ENCODE data around the gene DNAJA4.

DNAJA4 gene

GRCh38 chr15:78313383-78313782 lies 49.0 kb downstream of the DNAJA4 start:
- DNase-seq (ENCODE audit: low read depth in 2 of 3, low spot score in 2 of 3): no peak

GRCh38 chr15:78314181-78314581 lies 49.8 kb downstream of the DNAJA4 start:
- DNase-seq (ENCODE audit: low read depth in 2 of 3, low spot score in 2 of 3): no peak

DNA sequence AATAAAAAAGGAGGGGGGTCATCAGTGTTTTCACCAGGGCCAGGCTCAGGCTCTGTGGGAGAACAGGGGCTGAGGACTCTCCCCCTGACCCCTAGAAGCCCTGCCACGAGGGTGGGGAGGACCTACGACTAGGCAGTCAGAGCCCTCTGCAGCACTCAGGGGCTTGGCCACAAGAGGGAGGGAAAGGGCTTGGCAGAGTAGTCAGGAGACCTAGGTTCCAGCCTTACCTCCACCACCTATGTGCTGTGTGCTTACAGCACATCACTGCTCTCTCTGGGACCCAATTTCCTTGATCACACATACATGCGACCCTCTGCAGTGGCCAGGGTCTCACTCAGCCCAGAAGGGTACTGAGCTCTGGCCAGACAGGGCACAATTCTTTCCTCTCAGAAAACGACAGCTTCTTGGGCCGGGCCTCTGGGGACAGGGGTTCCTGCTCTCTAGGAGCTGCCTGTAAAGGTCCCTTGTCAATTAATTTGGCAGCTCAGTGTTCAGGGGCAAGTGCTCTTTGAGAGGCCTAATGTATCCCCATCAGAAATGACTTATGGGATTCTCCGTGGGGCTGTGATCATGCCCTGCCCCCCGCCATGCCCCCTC lies 51.4 kb downstream of the DNAJA4 start:
- no peak for DNase-seq (ENCODE audit: low read depth in 2 of 3, low spot score in 2 of 3)

DNA sequence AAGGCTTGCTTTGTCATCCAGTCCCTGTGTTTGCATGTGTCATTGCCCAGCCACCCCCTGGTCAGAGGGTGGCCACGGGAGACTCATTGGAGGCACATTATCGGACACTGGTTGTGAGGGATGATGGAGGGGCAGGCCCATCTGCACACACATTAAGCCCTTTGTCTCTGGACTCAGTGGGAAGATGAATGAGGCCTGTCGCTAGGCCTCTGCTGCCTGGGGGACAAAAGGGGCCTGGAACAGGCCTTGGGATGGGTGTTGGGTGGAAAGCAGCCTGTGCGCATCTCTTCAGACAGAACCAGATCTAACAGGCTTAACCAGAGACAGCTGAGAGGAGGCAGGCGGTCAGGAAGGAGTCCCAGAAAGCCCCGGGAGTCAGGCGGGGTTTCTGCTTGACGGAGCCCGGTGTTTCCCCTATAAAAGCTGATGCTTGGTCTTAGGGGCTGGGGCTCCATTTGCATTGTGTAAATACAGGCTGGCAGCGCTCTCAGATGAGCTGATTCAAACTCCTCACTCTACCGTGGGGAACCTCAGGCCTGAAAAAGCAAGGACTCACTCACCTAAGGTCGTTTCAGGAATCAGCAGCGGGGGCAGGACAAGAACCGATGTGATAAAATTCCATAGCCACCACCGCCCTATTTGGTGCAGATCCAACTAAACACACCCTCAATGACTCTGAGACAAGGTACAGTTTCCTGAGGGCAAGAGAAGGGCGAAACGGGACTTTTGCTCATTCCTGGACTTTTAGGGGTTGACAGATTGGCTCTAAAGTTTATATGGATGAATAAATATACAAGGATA lies 52.1 kb downstream of the DNAJA4 start:
- no peak for DNase-seq (ENCODE audit: low read depth in 2 of 3, low spot score in 2 of 3)

GRCh38 chr15:78317145-78317836 lies 52.9 kb downstream of the DNAJA4 start:
- DNase-seq (ENCODE audit: low read depth in 2 of 3, low spot score in 2 of 3): no peak

GRCh38 chr15:78319588-78319987 lies 55.2 kb downstream of the DNAJA4 start:
- no peak for DNase-seq (ENCODE audit: low read depth in 2 of 3, low spot score in 2 of 3)

DNA sequence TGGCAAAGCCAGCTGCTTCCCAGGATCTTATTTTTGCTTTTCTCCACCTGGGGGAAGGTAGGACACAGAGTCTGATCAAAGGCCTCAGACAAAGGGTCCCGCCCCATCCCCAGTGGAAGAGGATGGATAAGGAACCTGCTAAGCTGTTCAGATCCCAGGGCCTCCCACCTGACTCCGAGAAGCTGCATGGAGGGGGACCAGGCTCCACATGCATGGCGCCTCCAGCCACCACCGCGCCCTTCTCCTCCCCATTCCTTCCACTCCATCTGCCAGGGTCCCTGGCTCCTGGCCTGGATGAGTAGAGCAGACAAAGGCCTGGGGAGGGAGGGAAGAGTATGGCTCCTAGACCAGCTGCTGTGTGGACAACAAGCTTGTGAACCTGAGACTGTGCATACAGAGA lies 55.8 kb downstream of the DNAJA4 start:
- no peak for DNase-seq (ENCODE audit: low read depth in 2 of 3, low spot score in 2 of 3)

GRCh38 chr15:78321041-78321570 lies 56.7 kb downstream of the DNAJA4 start:
- DNase-seq (ENCODE audit: low read depth in 2 of 3, low spot score in 2 of 3): no peak

- DNase-seq (ENCODE audit: low read depth in 2 of 3, low spot score in 2 of 3): no peak
Observed at GRCh38 chr15:78321786-78322185, 57.4 kb downstream of the DNAJA4 start.

- no peak for DNase-seq (ENCODE audit: low read depth in 2 of 3, low spot score in 2 of 3)
Observed at GRCh38 chr15:78322243-78322642, 57.9 kb downstream of the DNAJA4 start.

GRCh38 chr15:78322724-78323521 lies 58.6 kb downstream of the DNAJA4 start:
- DNase-seq (ENCODE audit: low read depth in 2 of 3, low spot score in 2 of 3): no peak

DNA sequence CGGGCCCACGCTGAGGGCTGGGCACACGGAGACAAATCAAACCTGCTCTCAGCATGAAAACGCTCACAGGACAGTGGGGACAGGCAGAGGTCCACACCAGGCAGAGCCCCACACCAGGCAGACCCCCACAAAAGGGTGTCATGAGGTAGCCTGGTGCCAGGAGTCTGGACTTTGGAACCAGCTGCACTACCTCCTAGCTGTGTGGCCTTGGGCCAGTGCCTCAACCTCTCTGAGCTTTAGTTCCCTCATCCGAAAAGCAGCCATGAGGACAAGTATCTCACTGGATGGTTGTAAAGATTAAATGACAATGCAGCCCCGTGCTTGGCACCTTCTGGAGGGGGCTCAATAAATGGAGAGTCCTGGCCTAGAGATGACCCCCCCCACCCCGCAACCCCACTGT lies 59.3 kb downstream of the DNAJA4 start:
- no peak for DNase-seq (ENCODE audit: low read depth in 2 of 3, low spot score in 2 of 3)

DNA sequence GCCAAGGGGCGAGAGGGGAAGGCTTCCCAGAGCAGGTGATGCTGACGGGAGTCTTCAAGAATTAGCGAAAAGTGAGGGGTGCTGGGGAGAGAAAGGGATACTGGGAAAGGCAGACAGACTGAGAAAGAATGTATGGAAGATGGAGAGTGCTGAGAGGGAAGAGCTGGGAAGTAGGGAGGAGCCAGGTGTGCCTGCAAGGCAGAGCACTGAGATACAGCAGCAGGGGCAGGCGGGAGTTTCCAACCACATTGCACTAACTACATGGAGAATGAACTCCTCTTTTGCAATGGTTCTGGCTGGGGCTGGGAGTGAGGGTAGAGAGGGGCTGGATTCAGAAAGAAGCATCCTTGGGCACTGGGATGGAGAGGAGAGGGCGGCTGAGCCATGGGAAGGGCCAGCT lies 59.8 kb downstream of the DNAJA4 start:
- DNase-seq (ENCODE audit: low read depth in 2 of 3, low spot score in 2 of 3): no peak

DNA sequence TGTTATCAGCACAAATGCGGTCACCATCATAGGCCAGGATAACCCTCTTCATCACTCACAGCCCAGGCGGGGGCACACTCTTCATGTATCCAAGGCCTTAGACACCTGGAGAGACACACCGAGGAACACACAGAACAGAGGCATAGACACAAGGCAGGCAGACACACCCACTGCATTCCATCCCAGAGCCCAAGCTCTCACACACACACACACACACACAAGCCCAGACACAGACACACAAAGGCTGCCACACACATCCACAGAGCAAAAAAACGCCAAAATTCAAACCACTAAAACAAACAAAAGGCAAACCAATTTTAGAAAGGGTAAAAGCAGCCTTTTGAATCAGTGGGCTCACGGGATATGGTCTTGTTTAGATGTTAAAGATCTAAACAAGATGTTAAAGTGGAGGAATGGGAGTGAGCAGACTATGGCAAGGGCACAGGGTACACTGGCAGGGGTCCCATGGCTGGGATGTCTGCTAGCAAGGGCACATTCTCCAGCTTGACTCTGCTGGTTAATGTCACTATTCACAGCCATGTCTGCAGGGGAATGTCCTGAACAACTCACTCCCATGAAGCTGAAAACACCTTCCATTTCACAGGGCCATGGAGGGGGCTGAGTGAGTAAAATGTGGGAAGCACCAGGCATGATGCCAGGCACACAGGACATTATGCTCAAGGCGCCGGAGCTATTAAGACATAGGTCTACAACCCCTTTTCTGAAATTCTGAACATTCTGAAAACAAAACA lies 60.9 kb downstream of the DNAJA4 start:
- no peak for DNase-seq (ENCODE audit: low read depth in 2 of 3, low spot score in 2 of 3)

DNA sequence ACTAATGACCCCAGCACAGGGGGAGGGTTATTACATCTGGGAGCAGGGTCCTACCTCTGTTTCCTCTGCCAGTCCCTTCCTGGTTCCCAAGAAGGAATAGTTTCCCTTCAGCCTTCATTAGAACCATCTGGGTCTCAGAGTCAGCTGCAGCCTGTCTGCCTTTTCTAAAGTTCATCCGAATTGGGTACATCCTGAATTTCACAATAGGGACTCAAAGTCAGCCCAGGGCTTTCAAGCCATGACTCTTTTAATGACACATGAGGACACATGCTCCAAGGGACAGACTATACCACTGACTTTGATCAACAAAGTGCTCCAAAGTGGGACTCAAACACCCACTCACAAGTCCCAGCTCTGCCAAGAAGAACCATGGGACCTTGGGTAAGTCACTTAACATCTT lies 63.1 kb downstream of the DNAJA4 start:
- no peak for DNase-seq (ENCODE audit: low read depth in 2 of 3, low spot score in 2 of 3)

DNA sequence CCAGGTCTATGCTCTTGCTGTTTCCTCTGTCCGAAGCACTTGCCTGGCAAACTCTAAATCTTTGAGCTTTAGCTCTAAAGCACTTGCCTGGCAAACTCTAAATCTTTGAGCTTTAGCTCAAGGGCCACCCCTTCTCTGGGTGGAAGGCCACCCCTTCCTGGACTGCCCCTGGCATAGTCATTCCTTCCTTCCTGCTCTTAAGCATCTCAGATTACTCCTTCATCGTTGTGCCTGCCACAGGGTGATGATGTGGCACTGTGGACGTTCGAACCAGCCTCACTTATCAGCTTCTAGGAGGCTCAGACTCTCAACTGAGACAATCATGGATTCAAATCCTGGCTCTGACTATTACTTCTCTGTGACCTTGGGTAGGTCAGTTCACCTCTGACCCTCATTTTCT lies 65.3 kb downstream of the DNAJA4 start:
- DNase-seq (ENCODE audit: low read depth in 2 of 3, low spot score in 2 of 3): no peak
